ENCODE measurements around the gene SKIDA1.
"Not testable (repeated sequence)": the region's sequence is repeated elsewhere in the genome, so short reads cannot be mapped to it uniquely, and the experiment has no call there.

SKIDA1 gene

DNA sequence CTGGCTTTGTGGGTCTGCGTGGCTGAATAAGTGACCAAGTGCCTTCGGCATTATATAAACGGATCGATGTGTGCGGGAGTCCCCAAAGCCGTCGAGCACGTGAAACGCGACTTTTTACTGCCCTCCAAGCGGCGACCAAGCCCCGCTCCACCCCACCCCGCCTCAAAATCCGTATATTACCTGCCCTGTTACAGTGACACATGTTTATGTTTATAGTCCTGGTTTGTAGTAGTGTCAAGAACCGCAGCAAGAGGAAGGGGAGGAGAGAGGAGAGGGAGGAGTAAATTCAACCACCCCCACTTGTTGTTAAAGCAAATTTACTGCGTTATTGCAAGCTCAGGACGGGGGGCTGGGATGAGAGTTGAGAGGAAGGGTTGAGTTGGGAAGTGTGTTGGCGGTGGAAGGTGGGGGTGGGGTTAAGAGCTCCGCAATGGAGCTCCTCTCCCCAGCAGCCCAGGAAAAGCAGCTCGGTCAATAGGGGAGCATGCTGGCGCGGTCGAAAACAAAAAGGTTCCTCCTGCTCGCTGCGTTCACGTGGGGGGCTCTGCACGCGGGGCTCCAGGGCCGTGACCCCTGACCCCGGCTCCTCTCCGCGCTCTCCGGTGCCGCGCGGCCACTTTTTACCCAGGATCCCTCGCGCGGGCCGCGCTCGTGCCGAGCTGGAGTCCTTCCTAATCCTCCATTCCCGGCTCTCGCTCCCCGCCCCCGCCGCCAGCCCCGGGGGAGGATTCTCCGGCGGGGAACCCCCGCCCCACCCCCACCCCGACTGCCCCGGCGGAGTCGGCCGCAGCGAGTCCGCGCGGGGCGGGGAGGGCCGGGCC is at the start of gene SKIDA1:
Gene SKIDA1 (minus strand): TSS at position 316 of the 821 bp plus-strand sequence. CDS start 7,860 bp downstream, outside the sequence.
- DNase-seq: peak in 50 of 56 donors; percentile 47 to 89 (median 78)

DNA sequence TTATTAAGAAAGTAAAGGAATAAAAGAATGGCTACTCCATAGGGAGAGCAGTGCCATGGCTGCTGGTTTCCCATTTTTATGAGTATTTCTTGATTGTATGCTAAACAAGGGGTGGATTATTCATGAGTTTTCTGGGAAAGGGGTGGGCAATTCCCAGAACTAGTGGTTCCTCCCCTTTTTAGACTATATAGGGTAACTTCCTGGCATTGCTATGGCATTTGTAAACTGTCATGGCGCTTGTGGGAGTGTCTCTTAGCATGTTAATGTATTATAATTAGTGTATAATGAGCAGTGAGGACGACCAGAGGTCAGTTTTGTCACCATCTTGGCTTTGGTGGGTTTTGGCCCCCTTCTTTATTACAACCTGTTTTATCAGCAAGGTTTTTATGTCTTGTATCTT is 49.0 kb upstream of the SKIDA1 start:
- DNase-seq: not testable (repeated sequence)

DNA sequence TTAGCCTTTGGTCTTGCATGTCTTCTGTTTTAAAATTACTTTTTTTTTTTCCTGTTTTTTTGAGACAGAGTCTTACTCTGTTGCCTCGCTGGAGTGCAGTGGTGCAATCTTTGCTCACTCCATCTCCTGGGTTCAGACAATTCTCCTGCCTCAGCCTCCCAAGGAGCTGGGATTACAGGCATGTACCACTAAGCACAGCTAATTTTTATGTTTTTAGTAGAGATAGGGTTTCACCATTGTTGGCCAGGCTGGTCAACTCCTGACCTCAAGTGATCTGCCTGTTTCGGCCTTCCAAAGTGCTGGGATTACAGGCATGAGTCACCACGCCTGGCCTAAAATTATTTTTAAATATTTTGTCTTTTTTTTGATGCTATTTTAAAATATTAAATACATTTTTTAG is 47.1 kb upstream of the SKIDA1 start:
- DNase-seq: no peak

DNA sequence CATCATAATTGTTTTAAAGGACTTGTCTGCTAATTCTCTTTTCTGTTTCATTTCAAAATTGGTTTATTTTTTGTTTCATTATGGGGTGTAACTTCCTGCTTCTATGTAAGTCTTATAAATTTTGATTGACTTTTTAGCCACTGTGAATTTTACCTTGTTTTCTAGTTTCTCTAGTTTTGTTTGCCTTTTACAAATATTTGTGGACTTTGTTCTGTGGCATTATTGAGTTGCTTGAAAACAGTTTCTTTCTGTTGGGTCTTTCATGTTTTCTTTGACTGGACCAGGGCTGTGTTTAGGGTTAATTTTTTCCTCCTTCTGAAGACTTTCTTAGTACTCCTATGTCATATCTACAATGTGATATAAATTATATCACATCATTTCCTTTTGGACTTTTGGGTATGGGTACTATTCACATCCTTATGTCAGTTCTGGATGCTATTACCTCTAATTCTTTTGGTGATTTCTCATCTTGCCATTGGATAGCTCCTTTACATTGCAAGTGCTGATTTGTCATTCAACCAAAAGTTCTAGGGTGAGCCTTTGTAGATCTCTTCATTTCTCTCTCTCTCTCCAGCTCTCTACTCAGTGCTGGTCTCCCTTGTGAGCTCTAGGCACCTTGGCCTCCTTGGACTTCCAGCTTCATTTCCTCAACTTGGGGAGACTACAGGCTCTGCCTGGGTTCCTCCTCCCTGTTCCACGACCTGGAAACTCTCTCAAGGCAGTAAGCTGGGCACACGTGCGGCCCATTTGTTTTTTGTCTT is 45.5 kb upstream of the SKIDA1 start:
- DNase-seq: no peak

DNA sequence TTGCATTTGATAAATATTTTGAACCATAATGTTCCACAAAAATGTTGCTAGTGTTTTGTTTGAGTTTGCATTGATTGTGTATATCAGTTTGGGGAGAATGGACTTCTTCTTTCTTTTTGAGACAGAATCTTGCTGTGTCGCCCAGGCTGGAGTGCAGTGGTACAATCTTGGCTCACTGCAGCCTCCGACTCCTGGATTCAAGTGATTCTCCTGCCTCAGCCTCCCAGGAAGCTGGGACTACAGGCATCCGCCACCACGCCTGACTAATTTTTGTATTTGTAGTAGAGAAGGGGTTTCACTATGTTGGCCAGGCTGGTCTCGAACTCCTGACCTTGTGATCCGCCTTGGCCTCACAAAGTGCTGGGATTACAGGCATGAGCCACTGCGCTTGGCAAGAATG is 33.5 kb upstream of the SKIDA1 start:
- DNase-seq: not testable (repeated sequence)

DNA sequence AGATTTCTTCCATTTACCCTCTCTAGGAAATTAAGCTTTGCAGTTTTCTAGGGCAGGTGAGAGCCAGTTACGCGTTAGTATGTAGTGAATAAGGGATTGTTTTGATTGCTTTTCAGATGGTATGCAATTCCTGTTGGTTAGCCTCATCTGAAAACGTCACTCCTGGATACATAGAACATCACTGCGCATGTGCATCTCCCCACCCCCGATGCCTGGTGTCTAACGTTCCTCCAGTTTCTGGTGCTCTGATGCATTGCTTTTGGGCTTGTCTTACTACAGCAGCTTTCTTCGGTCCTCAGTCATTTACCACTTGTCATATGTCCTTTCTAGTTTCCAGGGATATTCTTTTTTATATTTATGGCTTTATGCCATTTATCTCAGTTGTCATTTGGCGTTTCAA is 31.0 kb upstream of the SKIDA1 start:
- DNase-seq: peak in 9 of 56 donors; percentile 1 to 34 (median 13)

DNA sequence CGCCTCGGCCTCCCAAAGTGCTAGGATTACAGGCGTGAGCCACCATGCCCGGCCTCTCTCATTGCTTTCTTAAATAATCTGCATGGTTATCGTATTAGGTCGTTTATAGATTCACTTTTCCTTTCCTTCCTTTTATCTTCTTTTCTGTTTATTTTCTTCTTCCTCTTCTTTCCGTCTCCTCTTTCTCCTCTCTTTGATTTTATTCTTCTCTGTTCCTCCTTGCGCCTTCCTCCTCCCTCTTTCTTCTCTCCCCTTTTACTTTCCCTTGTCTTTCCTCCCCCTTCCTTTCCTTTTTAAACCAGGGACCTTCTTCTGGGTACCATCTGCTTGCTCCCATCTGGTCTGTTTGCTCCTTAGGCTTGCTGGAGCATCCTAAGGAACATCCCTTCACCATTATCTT is 27.2 kb upstream of the SKIDA1 start:
- DNase-seq: no peak

DNA sequence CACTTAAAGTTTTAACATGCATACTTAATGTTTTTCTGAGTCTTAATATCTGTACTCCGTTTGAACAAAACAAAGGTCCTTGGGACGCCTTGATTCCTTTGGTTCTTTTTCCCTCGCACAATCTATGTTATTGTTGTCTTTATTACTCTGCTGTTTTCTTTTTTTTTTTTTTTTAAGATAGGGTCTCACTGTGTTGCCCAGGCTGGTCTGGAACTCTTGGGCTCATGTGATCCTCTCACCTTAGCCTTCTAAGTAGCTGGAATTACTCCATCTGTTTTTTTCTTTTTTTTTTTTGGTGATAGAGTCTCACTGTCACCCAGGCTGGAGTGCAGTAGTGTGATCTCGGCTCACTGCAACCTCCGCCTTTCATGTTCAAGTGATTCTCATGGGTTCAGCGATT is 21.8 kb upstream of the SKIDA1 start:
- DNase-seq: no peak

DNA sequence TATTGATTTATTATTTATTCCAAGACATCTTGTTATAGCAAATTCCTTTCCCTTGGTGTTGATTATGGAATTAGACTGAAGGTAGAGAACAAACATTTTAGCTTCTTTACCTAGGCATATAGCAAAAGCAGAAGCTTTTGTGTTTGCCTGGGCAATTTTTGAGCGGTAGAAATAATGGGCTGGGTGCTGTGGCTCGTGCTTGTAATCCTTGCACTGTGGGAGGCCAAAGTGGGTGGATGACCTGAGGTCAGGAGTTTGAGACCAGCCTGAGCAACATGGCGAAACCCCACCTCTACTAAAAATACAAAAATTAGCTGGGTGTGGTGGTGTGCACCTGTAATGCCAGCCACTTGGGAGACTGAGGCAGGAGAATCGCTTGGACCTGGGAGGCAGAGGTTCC is 15.2 kb upstream of the SKIDA1 start:
- DNase-seq: not testable (repeated sequence)

DNA sequence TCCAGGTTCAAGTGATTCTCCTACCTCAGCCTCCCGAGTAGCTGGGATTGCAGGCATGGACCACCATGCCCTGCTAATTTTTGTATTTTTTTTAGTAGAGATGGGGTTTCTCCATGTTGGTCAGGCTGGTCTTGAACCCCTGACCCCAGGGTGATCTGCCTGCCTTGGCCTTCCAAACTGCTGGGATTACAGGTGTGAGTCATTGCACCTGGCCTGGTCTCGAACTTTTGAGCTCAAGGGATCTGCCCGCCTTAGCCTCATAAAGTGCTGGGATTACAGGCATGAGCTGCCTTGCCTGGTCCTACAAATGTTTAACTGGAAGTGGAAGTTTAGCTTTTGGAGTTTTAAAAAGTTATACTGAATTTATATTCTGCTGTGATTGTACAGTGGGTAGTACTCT is 11.4 kb upstream of the SKIDA1 start:
- no peak for DNase-seq

DNA sequence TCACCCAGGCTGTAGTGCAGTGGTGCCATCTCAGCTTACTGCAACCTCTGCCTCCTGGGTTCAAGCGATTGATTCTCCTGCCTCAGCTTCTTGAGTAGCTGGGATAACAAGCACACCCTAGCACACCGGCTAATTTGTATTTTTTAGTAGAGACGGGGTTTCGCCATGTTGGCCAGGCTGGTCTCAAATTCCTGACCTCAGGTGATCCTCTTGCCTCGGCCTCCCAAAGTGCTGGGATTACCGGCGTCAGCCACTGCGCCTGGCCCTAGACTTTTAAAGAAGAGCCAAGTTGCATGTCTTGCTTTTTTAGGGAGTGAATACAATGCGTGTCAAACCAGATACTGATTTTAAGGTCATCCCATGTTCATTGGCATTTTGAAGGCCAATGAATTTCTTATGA is 10.5 kb upstream of the SKIDA1 start:
- not testable (repeated sequence) for DNase-seq

DNA sequence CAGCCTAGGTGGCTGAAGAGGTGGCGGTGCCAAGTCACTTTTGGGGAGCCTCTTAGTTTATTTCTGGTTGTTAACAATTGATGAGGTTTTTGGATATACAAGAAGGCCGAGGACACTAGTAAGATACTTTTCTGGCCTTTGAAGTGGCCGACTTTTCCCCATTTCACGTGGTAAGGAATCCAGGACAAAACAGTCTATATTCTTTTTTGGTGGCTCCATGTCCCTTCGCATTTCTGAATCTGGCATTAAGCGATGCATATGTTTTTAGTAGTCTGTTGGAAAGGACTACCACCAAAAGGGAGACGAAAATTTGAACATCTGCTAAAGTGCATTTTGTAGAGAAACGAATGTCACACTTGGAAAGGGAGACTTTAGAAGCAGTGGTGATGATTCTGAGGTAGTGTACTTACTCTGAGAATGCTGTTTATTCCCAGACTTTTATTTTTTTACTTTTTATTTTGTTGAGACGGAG is 10.0 kb upstream of the SKIDA1 start:
- no peak for DNase-seq

DNA sequence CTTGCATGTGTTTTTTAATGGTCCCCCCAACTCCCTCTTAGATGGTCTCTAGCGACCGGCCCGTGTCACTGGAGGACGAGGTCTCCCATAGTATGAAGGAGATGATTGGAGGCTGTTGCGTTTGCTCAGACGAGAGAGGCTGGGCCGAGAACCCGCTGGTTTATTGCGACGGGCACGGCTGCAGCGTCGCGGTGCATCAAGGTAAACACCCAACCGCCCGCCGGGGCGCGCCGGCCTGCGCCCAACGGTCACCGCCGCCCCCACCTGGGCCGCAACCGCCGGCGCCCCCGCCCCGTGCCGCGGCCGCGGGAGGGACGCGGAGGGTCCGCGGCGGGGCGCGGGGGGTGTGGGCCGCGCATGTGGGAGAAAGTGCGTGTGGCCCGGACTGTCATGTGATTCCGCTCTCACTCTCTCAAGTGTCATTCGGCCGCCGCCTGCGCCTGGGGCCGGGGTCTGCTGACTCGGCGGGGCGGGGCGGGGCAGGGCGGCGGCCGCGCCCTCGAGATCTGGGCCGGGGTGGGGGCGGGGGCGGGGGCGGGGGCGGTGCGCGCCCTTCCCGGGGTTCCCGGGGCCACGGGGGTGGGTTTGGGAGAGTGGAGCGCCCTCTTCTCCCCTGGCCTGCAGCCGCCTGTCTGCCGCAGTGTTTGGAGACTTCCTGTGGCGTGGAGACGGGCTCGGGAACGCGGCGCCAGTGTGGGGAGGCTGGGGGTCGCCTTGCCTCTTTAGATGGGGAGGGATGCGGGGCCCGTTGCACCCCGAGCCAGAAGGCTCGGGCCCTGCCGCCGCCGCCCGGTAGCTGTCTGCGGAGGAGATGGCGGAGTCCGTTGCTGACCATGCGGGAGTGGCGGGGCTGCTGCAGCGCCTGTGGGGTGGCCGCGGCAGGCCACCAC is 9.4 kb upstream of the SKIDA1 start:
- peak in 37 of 56 donors; percentile 18 to 79 (median 58) for DNase-seq

DNA sequence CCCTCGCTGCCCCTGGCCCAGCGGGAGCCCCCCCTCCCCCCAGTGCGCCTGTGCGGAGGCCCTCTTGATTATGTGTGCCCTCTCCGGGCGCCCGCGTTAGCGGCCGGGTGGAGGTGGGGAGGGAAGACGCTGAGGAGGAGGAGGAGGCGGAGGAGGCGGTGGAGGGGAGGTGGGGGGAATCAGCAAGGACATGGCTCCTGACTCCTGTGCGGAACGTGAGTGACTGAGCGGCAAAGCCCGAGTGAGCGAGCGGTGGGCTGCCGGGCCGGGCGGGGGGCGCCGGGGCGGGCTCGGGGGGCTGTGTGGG is 8.8 kb upstream of the SKIDA1 start:
- peak in 2 of 56 donors; percentile 64 to 83 for DNase-seq

DNA sequence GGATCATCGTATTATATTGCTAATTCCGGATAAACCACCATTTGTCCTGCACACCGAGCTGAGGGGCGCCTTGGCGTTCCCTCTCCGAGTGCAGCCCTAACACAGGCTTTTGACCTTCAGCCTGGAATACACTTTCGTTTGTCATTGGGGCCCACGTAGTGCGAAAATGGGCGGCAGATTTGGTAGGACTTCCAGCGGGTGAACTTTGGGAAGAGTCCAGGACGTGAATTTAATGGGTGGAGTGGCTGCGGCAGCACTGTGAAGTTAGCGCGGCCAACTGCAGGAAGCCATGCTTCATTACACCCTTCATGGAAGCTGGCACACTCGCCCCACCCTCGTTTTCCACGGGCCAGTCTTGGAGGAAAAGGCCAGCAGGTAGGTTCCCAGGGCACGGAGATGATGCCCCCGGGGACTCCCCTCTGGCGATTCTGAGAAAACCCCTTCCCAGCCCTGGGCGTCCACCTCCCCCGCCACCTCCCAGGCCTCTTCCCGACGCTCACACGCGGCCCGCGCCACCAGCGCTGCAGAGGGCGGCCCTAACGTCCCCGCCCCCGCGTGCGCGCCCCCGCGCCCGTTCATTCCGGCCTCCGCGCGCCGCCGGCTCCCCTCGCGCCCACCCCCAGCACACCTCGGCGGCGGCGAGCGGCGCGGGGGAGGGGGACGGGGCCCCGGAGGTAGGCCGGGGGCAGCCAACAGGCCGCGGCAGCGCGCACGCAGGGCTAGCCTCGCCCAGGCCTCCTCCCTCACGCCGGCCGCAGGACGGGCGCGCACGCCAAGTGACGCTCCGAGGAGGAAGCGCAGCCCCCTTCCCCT is 8.2 kb upstream of the SKIDA1 start, which contains the start of gene MLLT10:
Gene MLLT10 (plus strand): TSS at position 766 of the 813 bp plus-strand sequence. CDS start 413 bp downstream, outside the sequence.
- DNase-seq: peak; percentile 72 to 98 (median 90)

DNA sequence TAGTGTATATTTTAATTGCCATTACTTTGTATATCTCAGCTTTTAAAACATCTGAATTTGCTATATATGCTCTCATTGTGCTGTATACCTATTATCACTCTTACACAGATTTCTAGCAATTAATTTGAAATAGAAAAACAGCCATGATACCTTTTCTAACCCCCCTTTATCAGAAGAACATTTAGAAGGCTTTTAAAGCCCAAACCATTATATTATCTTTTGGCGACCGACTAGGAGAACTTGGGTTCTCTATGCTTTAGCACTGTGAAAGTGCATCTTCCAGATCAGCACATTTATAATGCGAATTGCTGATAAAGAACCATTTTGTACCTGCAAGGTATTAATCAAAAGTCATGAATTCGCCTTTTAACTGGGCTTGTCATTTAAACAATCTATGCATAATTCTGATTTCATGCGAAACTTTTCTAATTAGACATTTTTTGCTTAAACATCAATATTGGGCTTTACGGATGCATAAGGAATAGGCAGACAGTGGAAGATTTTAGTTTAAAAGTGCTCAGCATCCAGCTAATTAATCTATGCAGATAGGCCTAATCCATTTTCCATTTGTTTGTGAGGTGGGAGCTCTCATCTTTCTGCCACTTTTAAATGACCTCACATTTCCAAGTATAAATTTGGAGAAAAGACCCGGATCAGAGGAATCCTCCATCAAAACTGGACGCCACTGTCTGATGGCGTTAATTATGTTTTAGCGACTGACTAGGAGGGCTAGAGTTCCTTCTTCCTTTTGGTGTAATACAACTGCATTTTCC is 7.4 kb upstream of the SKIDA1 start:
- no peak for DNase-seq

DNA sequence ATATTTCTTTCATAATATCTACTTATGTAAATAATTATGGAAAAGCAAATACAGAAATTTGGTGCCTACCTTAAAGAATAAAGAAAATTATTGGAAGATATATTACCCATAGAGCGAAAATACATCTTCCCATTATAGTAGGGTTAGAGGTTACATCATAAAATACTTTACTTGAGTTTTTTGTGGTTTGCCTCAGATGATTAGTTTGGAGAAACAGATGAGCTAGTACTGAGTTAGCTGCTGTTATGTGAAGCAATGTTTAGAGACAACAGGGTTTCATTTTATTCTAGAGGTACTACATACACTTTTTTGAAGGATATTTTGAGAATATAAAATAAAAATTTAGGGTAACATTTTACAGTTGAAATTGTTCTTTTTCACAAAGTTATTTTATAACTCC is 5.7 kb upstream of the SKIDA1 start:
- DNase-seq: no peak

DNA sequence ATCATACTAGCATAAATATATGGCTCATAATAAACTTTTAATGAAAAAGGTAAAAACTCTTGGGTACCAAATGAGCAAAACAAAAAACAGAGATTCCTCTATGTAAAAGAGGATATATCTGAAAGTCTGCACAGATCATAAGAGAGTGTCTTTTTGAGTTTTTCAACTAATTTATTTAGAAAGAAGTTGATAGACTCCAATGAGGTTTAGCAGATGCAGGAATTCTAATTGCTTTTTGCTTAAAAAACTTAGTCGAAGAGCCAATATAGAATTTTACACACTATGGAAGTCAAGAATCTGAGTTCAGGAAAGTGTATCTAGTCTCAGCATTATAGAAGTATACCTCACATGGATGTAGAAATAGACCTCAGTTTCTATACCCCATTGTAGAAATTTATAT is 5.2 kb upstream of the SKIDA1 start:
- no peak for DNase-seq

DNA sequence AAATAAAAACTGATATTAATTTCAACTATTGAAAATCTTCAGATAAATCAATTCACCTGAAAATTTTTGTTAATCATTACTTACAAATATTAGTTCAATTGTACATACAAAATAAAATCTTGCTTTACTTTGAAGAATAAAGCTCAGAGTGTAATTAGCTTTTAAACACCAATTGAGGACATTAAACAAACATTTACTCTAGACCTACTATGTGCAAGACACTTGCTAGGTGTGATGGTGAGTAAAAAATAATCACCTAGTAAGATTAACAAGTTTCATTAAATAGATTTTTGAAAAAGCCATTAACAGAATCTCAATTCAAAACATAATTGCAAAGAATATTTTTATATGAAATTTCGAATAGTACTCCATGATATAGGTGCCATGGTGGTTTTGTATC is 4.7 kb upstream of the SKIDA1 start:
- DNase-seq: no peak

Measured in amygdala (tissue), 56 donors.